Thoracic aorta (tissue), 2 donors: ENCODE data around the gene PRKN. TPM values are rescaled to one million over a fixed set of nuclear protein-coding genes. Genes with fewer than 3 reads are reported as not detected.

Source experiments
- ATAC-seq: fragments of 150-250 bp; one replicate; pipeline ENCODE4 v1.8.0; 2017; ENCODE audit warnings: low read depth; ENCODE audit not compliant: insufficient number of reproducible peaks, low FRiP score
- DNase-seq: peaks from one replicate; pipeline ENCODE4 v3.0.0-alpha.2; 2020; ENCODE audit warnings: low spot score
- H3K27ac ChIP-seq, 2 donors: fragments of 200-600 bp; sonication (generic); 1 replicate in 1 of 2; 2 replicates in 1 of 2; pipeline ENCODE4 v1.5.1; 2016; ENCODE audit warnings: mild to moderate bottlenecking in 2 of 2, moderate library complexity in 2 of 2
- H3K27me3 ChIP-seq: fragments of 200-600 bp; sonication (generic); replicated peaks from 2 replicates; pipeline ENCODE4 v1.6.0; 2016; ENCODE audit warnings: mild to moderate bottlenecking; ENCODE audit not compliant: insufficient read depth
- H3K36me3 ChIP-seq: fragments of 200-600 bp; sonication (generic); one replicate; pipeline ENCODE4 v1.5.1; 2016
- H3K4me1 ChIP-seq, 2 donors: fragments of 200-600 bp; sonication (generic); 1 replicate in 1 of 2; 2 replicates in 1 of 2; pipeline versions ENCODE4 v1.5.1 to v1.6.0; 2016; ENCODE audit warnings: low read depth in 2 of 2, mild to moderate bottlenecking in 1 of 2; ENCODE audit not compliant: control insufficient read depth in 1 of 2
- H3K4me3 ChIP-seq: fragments of 200-600 bp; sonication (generic); 2 replicates; pipeline ENCODE4 v1.5.1; 2016; ENCODE audit warnings: mild to moderate bottlenecking
- H3K9me3 ChIP-seq: fragments of 200-600 bp; sonication (generic); 2 replicates; pipeline ENCODE4 v1.5.1; 2016
- CTCF ChIP-seq: fragments of 200-600 bp; sonication (generic); IDR thresholded peaks from one replicate; pipeline ENCODE4 v1.5.1; 2019; ENCODE audit warnings: antibody characterized with exemption
- total RNA-seq, 2 donors: library from RNA; depleted of rRNA; stranded (reverse); fragments of >200 nt; gene quantifications; one replicate each; pipeline versions ENCODE4 v1.1.0 to v1.2.3, GENCODE V29; 2016

Gene PRKN
- total RNA-seq, 2 donors from 2014 or later: 10.4 to 23.8 TPM

GRCh38 chr6:162640756-162641155, 86.8 kb downstream of the PRKN start:
- ATAC-seq (no peak), DNase-seq (no peak)
- no peaks in the 10 kb centered on the region for H3K27me3 ChIP-seq
- no peak overlapping the region for H3K4me3 ChIP-seq
- no peaks in the 10 kb centered on the region for H3K36me3 ChIP-seq
- no peaks in the 10 kb centered on the region for H3K9me3 ChIP-seq
- H3K4me1 ChIP-seq: peaks cover 0 to 8% of the 10 kb centered on the region in 2 donors
- no peak for TF ChIP-seq CTCF
- H3K27ac ChIP-seq: no peak overlapping the region

- H3K27ac ChIP-seq: no peak overlapping the region
- H3K4me1 ChIP-seq: peaks cover 0 to 10% of the 10 kb centered on the region in 2 donors
- no peak for TF ChIP-seq CTCF
These were observed 87.6 kb downstream of the PRKN start for GRCh38 chr6:162639951-162640350.

GRCh38 chr6:162638931-162639574, 88.5 kb downstream of the PRKN start:
- Histone ChIP-seq H3K27ac (no peak overlapping the region), H3K27me3 (no peaks in the 10 kb centered on the region), H3K4me1 (peaks cover 0 to 10% of the 10 kb centered on the region in 2 donors), H3K4me3 (no peak overlapping the region), H3K36me3 (no peaks in the 10 kb centered on the region), H3K9me3 (no peaks in the 10 kb centered on the region)
- no peak for ATAC-seq
- no peak for DNase-seq
- no peak for TF ChIP-seq CTCF

More at GRCh38 chr6:162639951-162640350, 87.6 kb downstream of the PRKN start:
- Histone ChIP-seq H3K36me3 (no peaks in the 10 kb centered on the region), H3K4me3 (no peak overlapping the region), H3K9me3 (no peaks in the 10 kb centered on the region), H3K27me3 (no peaks in the 10 kb centered on the region)
- DNase-seq (no peak), ATAC-seq (no peak)

GRCh38 chr6:162637317-162637716, 90.2 kb downstream of the PRKN start:
- no peaks in the 10 kb centered on the region for H3K9me3 ChIP-seq
- H3K4me1 ChIP-seq: peaks cover 0 to 10% of the 10 kb centered on the region in 2 donors
- H3K4me3 ChIP-seq: no peak overlapping the region
- H3K27ac ChIP-seq: no peak overlapping the region
- H3K27me3 ChIP-seq: no peaks in the 10 kb centered on the region
- no peak for DNase-seq
- no peak for ATAC-seq
- no peak for TF ChIP-seq CTCF
- H3K36me3 ChIP-seq: no peaks in the 10 kb centered on the region

- Histone ChIP-seq H3K4me1 (peaks cover 0 to 10% of the 10 kb centered on the region in 2 donors), H3K27ac (no peak overlapping the region), H3K9me3 (peaks cover under 1% of the 10 kb centered on the region), H3K36me3 (no peaks in the 10 kb centered on the region), H3K27me3 (no peaks in the 10 kb centered on the region), H3K4me3 (no peak overlapping the region)
- no peak for TF ChIP-seq CTCF
- ATAC-seq (no peak), DNase-seq (no peak)
These were observed 91.4 kb downstream of the PRKN start for GRCh38 chr6:162636167-162636566.
